HUES64 (cell line): Measurements from ENCODE around the gene DIRAS1.
"Not testable (repeated sequence)": the region's sequence is repeated elsewhere in the genome, so short reads cannot be mapped to it uniquely, and the experiment has no call there.

Experiments used
- H3K27ac ChIP-seq: 2 replicates; pipeline ENCODE4 v1.7.0; 2013; ENCODE audit warnings: low read depth, low read length, inconsistent platforms
- H3K27me3 ChIP-seq: 2 replicates; pipeline ENCODE4 v1.6.1; 2013; ENCODE audit warnings: mild to moderate bottlenecking, low read length; ENCODE audit not compliant: insufficient read depth
- H3K36me3 ChIP-seq: 2 replicates; pipeline ENCODE4 v1.6.1; 2013; ENCODE audit warnings: mild to moderate bottlenecking, low read length; ENCODE audit not compliant: insufficient read depth
- H3K4me1 ChIP-seq: 2 replicates; pipeline ENCODE4 v1.6.1; 2013; ENCODE audit warnings: mild to moderate bottlenecking, low read length, moderate library complexity; ENCODE audit not compliant: insufficient read depth
- H3K4me3 ChIP-seq: 2 replicates; pipeline ENCODE4 v1.5.1; 2013; ENCODE audit warnings: mild to moderate bottlenecking, low read length, moderate library complexity
- H3K9ac ChIP-seq: 2 replicates; pipeline ENCODE4 v1.6.1; 2013; ENCODE audit warnings: mild to moderate bottlenecking, low read depth, low read length
- H3K9me3 ChIP-seq: 2 replicates; pipeline ENCODE4 v1.6.1; 2013; ENCODE audit warnings: low read depth, low read length; ENCODE audit not compliant: insufficient read depth
- WGBS: fragments of 150-250, 120-280 bp; methylation state at CpG from one replicate; pipeline ENCODE4 v1.1.7; 2013; ENCODE audit warnings: missing lambda C conversion rate; 5-methylcytosine and 5-hydroxymethylcytosine counted together

Gene DIRAS1

GRCh38 chr19:2685204-2685704 lies 35.9 kb downstream of the DIRAS1 start:
- Histone ChIP-seq H3K9me3 (no peaks in the 10 kb centered on the region), H3K27ac (no peak overlapping the region), H3K36me3 (no peaks in the 10 kb centered on the region), H3K9ac (no peak overlapping the region), H3K27me3 (no peaks in the 10 kb centered on the region), H3K4me3 (no peak overlapping the region), H3K4me1 (no peaks in the 10 kb centered on the region)
- WGBS, result 85% methylated on average over 6 of the region's 6 CpGs

GRCh38 chr19:2683430-2684003 lies 37.7 kb downstream of the DIRAS1 start:
- Histone ChIP-seq H3K9ac (no peak overlapping the region), H3K27ac (no peak overlapping the region), H3K4me1 (no peaks in the 10 kb centered on the region), H3K9me3 (no peaks in the 10 kb centered on the region), H3K4me3 (no peak overlapping the region), H3K36me3 (no peaks in the 10 kb centered on the region), H3K27me3 (no peaks in the 10 kb centered on the region)
- 85% methylated on average over 20 of the region's 20 CpGs for WGBS

DNA sequence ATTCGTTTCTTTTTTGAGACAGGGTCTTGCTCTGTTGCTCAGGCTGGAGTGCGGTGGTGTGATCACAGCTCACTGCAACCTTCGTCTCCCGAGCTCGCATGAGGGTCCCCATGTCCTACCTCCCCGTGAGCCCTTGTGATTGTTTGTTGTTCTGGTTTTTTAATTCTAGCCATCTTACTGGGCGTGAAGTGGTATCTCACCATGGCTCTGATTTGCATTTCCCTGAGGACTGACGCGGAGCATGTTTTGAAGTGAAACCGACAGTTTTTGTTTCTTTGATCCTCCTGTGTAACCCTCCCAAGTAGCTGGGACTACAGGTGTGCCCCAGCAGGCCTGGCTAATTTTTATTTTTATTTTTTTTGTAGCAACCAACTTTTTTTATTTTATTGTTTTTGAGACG lies 40.4 kb downstream of the DIRAS1 start:
- Histone ChIP-seq H3K27ac (no peak overlapping the region), H3K36me3 (no peaks in the 10 kb centered on the region), H3K27me3 (no peaks in the 10 kb centered on the region), H3K4me1 (no peaks in the 10 kb centered on the region), H3K9me3 (no peaks in the 10 kb centered on the region), H3K9ac (no peak overlapping the region), H3K4me3 (no peak overlapping the region)
- WGBS, result 93% methylated on average over 11 of the region's 11 CpGs

GRCh38 chr19:2679439-2679838 lies 41.7 kb downstream of the DIRAS1 start:
- no peak overlapping the region for H3K4me3 ChIP-seq
- no peaks in the 10 kb centered on the region for H3K9me3 ChIP-seq
- peaks cover 5% of the 10 kb centered on the region; the same call in 1 of the 2 replicates for H3K4me1 ChIP-seq
- H3K27ac ChIP-seq, result no peak overlapping the region
- no peaks in the 10 kb centered on the region for H3K27me3 ChIP-seq
- no peak overlapping the region for H3K9ac ChIP-seq
- 94% methylated on average over 2 of the region's 2 CpGs for WGBS
- no peaks in the 10 kb centered on the region for H3K36me3 ChIP-seq

DNA sequence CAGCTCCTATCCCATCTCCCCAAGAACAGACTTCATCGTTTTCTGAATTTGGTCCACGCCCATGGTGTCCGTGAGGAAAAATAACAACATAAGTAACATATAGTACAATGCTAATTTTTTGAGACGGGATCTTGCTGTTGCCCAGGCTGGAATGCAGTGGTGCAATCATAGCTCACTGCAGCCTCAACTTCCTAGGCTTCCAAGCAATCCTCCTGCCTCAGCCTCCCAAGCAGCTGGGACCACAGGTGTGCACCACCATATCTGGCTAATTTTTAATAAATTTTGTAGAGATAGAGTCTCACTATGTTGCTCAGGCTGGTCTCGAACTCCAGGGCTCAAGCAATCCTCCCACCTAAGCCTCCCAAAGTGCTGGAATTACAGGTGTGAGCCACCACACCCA lies 42.2 kb downstream of the DIRAS1 start:
- not testable (repeated sequence) for H3K27ac ChIP-seq, H3K4me3 ChIP-seq, H3K9ac ChIP-seq, H3K27me3 ChIP-seq, H3K36me3 ChIP-seq, H3K4me1 ChIP-seq, H3K9me3 ChIP-seq
- 88% methylated on average over 5 of the region's 5 CpGs for WGBS

- no peak overlapping the region for H3K4me3 ChIP-seq
- no peaks in the 10 kb centered on the region for H3K27me3 ChIP-seq
- H3K9ac ChIP-seq, result no peak overlapping the region
- H3K27ac ChIP-seq, result no peak overlapping the region
- peaks cover 5% of the 10 kb centered on the region; the same call in 1 of the 2 replicates for H3K4me1 ChIP-seq
- 93% methylated on average over 8 of the region's 8 CpGs for WGBS
- no peaks in the 10 kb centered on the region for H3K9me3 ChIP-seq
- H3K36me3 ChIP-seq, result no peaks in the 10 kb centered on the region
Measured at GRCh38 chr19:2678044-2678671, 43.0 kb downstream of the DIRAS1 start.

DNA sequence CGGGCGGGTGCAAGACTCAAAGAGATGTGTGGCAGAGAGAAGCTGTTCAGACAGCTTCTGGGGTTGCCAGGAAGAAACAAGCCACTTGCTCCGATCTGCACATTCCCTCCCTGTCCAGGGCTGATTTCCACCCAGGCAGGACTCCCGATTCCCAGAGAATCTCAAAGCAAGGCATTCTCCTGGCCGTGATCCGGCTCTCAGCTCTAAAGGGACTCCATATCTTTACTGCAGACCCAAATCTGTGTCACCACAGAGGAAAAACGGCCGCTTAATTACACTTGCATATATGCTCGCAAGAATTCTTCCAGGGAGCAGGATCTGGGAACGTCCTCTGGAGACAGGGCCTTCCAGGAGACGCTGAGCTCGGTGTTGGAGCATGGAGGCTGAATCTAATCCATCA lies 44.3 kb downstream of the DIRAS1 start:
- no peak overlapping the region for H3K27ac ChIP-seq
- H3K4me1 ChIP-seq, result peaks cover 5% of the 10 kb centered on the region; the same call in 1 of the 2 replicates
- H3K36me3 ChIP-seq, result no peaks in the 10 kb centered on the region
- no peaks in the 10 kb centered on the region for H3K27me3 ChIP-seq
- no peak overlapping the region for H3K4me3 ChIP-seq
- no peak overlapping the region for H3K9ac ChIP-seq
- WGBS, result 86% methylated on average over 12 of the region's 12 CpGs
- no peaks in the 10 kb centered on the region for H3K9me3 ChIP-seq

- Histone ChIP-seq H3K27me3 (no peaks in the 10 kb centered on the region), H3K4me3 (no peak overlapping the region), H3K27ac (no peak overlapping the region), H3K4me1 (peaks cover 5% of the 10 kb centered on the region; the same call in 1 of the 2 replicates), H3K36me3 (no peaks in the 10 kb centered on the region), H3K9ac (no peak overlapping the region), H3K9me3 (no peaks in the 10 kb centered on the region)
- 72% methylated on average over 11 of the region's 11 CpGs for WGBS
Measured at GRCh38 chr19:2675892-2676291, 45.3 kb downstream of the DIRAS1 start.

- Histone ChIP-seq H3K4me3 (no peak overlapping the region), H3K4me1 (peaks cover 5% of the 10 kb centered on the region; the same call in 1 of the 2 replicates), H3K9ac (no peak overlapping the region), H3K36me3 (no peaks in the 10 kb centered on the region), H3K27me3 (no peaks in the 10 kb centered on the region), H3K27ac (no peak overlapping the region), H3K9me3 (no peaks in the 10 kb centered on the region)
- WGBS, result 92% methylated on average over 16 of the region's 16 CpGs
Measured at GRCh38 chr19:2670217-2670616, 51.0 kb downstream of the DIRAS1 start.

- Histone ChIP-seq H3K4me3 (no peak overlapping the region), H3K9ac (no peak overlapping the region)
Measured at GRCh38 chr19:2668175-2668763, 52.9 kb downstream of the DIRAS1 start.

DNA sequence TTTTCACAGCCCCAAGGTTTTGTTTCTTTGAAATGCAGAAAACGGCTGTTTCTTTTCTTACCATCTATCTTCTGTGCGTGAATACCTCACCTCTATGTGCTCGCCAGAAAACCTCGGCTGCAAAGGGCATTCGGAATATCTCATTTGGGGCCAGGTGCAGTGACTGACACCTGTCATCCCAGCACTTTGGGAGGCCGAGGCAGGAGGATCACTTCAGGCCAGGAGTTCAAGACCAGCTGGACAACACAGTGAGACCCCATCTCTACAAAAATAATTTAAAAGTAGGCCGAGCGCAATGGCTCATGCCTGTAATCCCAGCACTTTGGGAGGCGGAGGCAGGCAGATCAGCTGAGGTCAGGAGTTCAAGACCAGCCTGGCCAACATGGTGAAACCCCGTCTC lies 53.8 kb downstream of the DIRAS1 start:
- H3K27me3 ChIP-seq, H3K27ac ChIP-seq, H3K4me3 ChIP-seq, H3K9me3 ChIP-seq, H3K9ac ChIP-seq, H3K36me3 ChIP-seq, H3K4me1 ChIP-seq: not testable (repeated sequence)
- 92% methylated on average over 10 of the region's 10 CpGs for WGBS

More at GRCh38 chr19:2668175-2668763, 52.9 kb downstream of the DIRAS1 start:
- WGBS, result 88% methylated on average over 15 of the region's 15 CpGs
- Histone ChIP-seq H3K36me3 (no peaks in the 10 kb centered on the region), H3K9me3 (no peaks in the 10 kb centered on the region), H3K27me3 (no peaks in the 10 kb centered on the region), H3K27ac (no peak overlapping the region), H3K4me1 (no peaks in the 10 kb centered on the region)
